ENCODE data around the gene DGKI. TPM values are rescaled to one million over a fixed set of nuclear protein-coding genes. Genes with fewer than 3 reads are reported as not detected.

Gene DGKI
- total RNA-seq, 2 donors from 2014 or later, result 4.4 to 5.9 TPM

DNA sequence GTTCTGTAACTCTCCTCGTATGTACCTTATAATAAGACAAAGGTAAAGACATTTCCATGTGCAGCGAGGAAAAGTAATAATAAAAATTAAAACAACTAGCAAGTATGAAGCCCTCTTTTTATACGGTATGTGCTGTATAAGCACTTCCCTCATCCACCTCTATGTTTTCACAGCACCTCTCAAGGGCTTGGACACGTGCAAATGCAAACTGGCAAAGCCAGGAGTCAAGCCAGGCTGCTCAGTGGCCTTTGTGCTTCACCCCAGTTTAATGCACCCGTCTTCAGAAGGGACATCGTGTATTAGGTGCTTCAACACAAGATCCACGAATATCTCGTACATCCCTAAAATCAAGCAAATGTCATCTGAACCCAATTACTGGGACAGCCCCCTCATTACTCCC is 1.3 kb upstream of the DGKI start:
- H3K36me3 ChIP-seq, result peaks cover 7% of the 10 kb centered on the region
- H3K27ac ChIP-seq, result no peak overlapping the region
- no peaks in the 10 kb centered on the region for H3K9me3 ChIP-seq
- H3K4me1 ChIP-seq, result peaks cover 0 to 15% of the 10 kb centered on the region in 2 donors
- TF ChIP-seq, protein P1, sequence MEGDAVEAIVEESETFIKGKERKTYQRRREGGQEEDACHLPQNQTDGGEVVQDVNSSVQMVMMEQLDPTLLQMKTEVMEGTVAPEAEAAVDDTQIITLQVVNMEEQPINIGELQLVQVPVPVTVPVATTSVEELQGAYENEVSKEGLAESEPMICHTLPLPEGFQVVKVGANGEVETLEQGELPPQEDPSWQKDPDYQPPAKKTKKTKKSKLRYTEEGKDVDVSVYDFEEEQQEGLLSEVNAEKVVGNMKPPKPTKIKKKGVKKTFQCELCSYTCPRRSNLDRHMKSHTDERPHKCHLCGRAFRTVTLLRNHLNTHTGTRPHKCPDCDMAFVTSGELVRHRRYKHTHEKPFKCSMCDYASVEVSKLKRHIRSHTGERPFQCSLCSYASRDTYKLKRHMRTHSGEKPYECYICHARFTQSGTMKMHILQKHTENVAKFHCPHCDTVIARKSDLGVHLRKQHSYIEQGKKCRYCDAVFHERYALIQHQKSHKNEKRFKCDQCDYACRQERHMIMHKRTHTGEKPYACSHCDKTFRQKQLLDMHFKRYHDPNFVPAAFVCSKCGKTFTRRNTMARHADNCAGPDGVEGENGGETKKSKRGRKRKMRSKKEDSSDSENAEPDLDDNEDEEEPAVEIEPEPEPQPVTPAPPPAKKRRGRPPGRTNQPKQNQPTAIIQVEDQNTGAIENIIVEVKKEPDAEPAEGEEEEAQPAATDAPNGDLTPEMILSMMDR (IDR thresholded peaks at IDR 0.05), result no peak
- no peak overlapping the region for H3K4me3 ChIP-seq
- DNase-seq (ENCODE audit: low spot score), result no peak
- H3K27me3 ChIP-seq, result no peaks in the 10 kb centered on the region

GRCh38 chr7:137847568-137848050 is 835 bp upstream of the DGKI start:
- DNase-seq (ENCODE audit: low spot score), result no peak
- Histone ChIP-seq H3K27me3 (no peaks in the 10 kb centered on the region), H3K4me3 (peak overlapping the region in 1 of 2 donors; percentile 47), H3K9me3 (no peaks in the 10 kb centered on the region), H3K27ac (no peak overlapping the region), H3K36me3 (peaks cover 7% of the 10 kb centered on the region), H3K4me1 (peaks cover 0 to 15% of the 10 kb centered on the region in 2 donors)
- TF ChIP-seq, protein P1 (IDR thresholded peaks at IDR 0.05), result no peak

- Histone ChIP-seq H3K27ac (no peak overlapping the region), H3K4me3 (peak overlapping the region in 1 of 2 donors; percentile 47), H3K9me3 (no peaks in the 10 kb centered on the region), H3K27me3 (no peaks in the 10 kb centered on the region), H3K4me1 (peaks cover 0 to 15% of the 10 kb centered on the region in 2 donors), H3K36me3 (peaks cover 1% of the 10 kb centered on the region)
- DNase-seq (ENCODE audit: low spot score), result no peak
- TF ChIP-seq, protein P1 (IDR thresholded peaks at IDR 0.05), result no peak
Observed at GRCh38 chr7:137846549-137846826, 286 bp downstream of the DGKI start.

DNA sequence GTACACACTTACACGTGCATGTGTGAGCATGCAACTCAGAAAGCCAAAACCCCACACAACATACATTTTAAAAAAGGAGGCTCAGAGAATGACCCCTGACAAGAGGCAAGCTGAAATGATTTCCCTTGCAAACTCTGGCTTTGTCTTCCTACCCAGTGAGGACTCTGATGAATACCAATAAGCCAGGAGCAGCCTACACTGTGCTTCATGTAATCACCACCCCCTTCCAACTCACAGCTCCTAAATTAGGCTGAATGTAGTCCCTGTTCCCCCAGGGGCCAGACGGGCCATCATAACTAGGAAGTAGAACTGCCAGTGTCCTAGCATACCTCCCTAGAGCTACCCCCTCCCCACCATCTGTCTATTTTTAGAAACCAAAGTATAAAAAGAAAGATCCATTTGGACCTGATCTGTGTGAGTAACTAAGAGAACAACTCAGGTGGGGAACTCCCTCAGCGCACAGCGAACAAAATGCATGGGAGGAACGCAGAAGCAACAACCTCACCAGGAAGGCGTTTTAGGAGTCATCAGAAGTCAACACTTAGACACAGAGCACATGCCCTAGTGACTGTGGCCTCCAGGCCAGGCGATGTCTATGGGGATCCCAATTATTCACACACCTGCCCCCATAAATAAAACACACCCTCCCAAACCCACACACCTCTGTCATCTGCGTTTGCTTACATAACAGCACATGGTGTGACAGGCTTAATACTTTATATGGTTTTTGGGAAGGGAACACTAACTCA is 1.9 kb downstream of the DGKI start:
- H3K9me3 ChIP-seq, result no peaks in the 10 kb centered on the region
- no peak overlapping the region for H3K27ac ChIP-seq
- no peak overlapping the region for H3K4me3 ChIP-seq
- TF ChIP-seq, protein P1 (IDR thresholded peaks at IDR 0.05), result no peak
- H3K4me1 ChIP-seq, result peaks cover 0 to 15% of the 10 kb centered on the region in 2 donors
- no peaks in the 10 kb centered on the region for H3K36me3 ChIP-seq
- DNase-seq (ENCODE audit: low spot score), result no peak
- no peaks in the 10 kb centered on the region for H3K27me3 ChIP-seq

- H3K36me3 ChIP-seq, result no peaks in the 10 kb centered on the region
- no peak overlapping the region for H3K27ac ChIP-seq
- no peaks in the 10 kb centered on the region for H3K4me1 ChIP-seq
- no peaks in the 10 kb centered on the region for H3K9me3 ChIP-seq
- no peak for DNase-seq (ENCODE audit: low spot score)
- TF ChIP-seq, protein P1 (IDR thresholded peaks at IDR 0.05), result no peak
- H3K27me3 ChIP-seq, result no peaks in the 10 kb centered on the region
- no peak overlapping the region for H3K4me3 ChIP-seq
Observed at GRCh38 chr7:137839903-137840779, 6.6 kb downstream of the DGKI start.
